ENCODE data around the gene ENAH. TPM values are rescaled to one million over a fixed set of nuclear protein-coding genes. Genes with fewer than 3 reads are reported as not detected.

The ENAH gene
- total RNA-seq, 1 experiment from 2014 or later: 285 TPM

DNA sequence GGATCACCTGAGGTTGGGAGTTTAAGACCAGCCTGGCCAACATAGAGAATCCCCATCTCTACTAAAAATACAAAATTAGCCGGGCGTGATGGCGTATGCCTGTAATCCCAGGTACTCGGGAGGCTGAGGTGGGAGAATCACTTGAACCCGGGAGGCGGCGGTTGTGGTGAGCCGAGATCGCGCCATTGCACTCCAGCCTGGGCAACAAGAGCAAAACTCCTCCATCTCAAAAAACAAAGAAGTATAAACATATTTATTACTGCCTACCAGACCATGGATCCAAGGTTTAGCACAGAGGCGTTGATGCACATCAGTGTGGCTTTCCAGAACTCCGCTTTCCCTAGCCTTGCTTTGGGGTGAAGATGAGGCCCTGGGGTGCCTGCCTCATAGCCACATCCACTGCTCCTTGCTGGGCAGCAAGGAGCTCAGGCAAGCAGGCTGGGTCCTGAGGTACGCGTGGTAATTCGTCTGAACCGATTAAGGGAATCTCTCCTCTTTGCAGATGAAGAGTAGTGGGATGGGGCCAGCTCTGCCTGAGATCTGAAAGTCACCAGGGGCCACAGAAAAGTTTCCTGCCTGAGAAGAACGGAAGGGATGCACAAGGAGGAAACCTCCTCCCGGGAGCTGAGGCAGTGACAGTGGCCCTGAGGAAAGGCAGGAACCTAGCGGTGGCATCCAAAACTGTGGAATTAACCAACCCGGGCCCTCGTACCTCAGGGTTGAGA, 172.8 kb downstream of the ENAH start:
- H3K27ac Mint-ChIP-seq: no peak overlapping the region; a peak in 1 of 7 replicates
- H3K4me1 Mint-ChIP-seq: peaks cover 20 to 25% of the 10 kb centered on the region in 2 experiments
- H2AFZ ChIP-seq (ENCODE audit: low read length): no peak overlapping the region

More for the DNA sequence above, 172.8 kb downstream of the ENAH start:
- Histone ChIP-seq H3K23me2 (ENCODE audit: insufficient read length, low read depth, low read length, poor library complexity, severe bottlenecking) (no peaks in the 10 kb centered on the region), H4K91ac (ENCODE audit: insufficient read length, low read depth, low read length) (no peak overlapping the region), H3T11ph (ENCODE audit: low read length) (no peak overlapping the region), H4K5ac (ENCODE audit: insufficient read length, low read depth, low read length) (no peak overlapping the region), H3K23ac (ENCODE audit: insufficient read length, low read depth, low read length) (no peak overlapping the region), H3K4me1 (ENCODE audit: insufficient read depth, low read length) (0 out of 2 replicates have a peak, but pooled peaks cover 2% of the 10 kb centered on the region), H2BK120ac (ENCODE audit: low read depth, low read length, poor library complexity, severe bottlenecking) (no peak overlapping the region), H3K27ac (ENCODE audit: insufficient read length, low read depth, low read length) (no peak overlapping the region), H3K79me1 (ENCODE audit: insufficient read depth, low read depth, low read length, poor library complexity, severe bottlenecking) (no peaks in the 10 kb centered on the region), H3K4me2 (ENCODE audit: insufficient read depth, insufficient read length, low read length) (no peak overlapping the region), H2BK20ac (ENCODE audit: low read depth, low read length, poor library complexity, severe bottlenecking) (no peak overlapping the region), H3K18ac (ENCODE audit: insufficient read length, low read depth, low read length) (no peak overlapping the region), H3K4ac (ENCODE audit: low read depth, low read length) (no peak overlapping the region), H2BK12ac (ENCODE audit: insufficient read length, low read depth, low read length) (no peak overlapping the region), H2BK5ac (ENCODE audit: insufficient read length, low read length) (no peak overlapping the region), H3K56ac (ENCODE audit: insufficient read length, low read depth, low read length) (no peak overlapping the region), H4K8ac (replicated peaks; ENCODE audit: insufficient read length, low read depth, low read length) (no peak overlapping the region), H3K14ac (ENCODE audit: insufficient read depth, low read length) (no peak overlapping the region), H3K9me3 (ENCODE audit: control insufficient read depth, low read depth, low read length) (no peaks in the 10 kb centered on the region), H3K79me2 (ENCODE audit: insufficient read depth, low read length) (no peaks in the 10 kb centered on the region), H3K27me3 (ENCODE audit: insufficient read depth, low read length) (no peaks in the 10 kb centered on the region), H2BK15ac (ENCODE audit: low read depth, low read length) (no peak overlapping the region), H3K9ac (ENCODE audit: extremely low read depth, insufficient read length, low read length) (no peak overlapping the region), H4K20me1 (ENCODE audit: control insufficient read depth, insufficient read depth, insufficient read length) (no peaks in the 10 kb centered on the region), H2AK5ac (ENCODE audit: insufficient read length, low read length) (no peak overlapping the region)
- Mint-ChIP-seq H3K27me3 (ENCODE audit: low read depth) (peaks cover 11% of the 10 kb centered on the region), H3K9me3 (no peaks in the 10 kb centered on the region), H3K36me3 (ENCODE audit: insufficient read depth in 1 of 3, low read depth in 3 of 3) (no peaks in the 10 kb centered on the region), H3K4me3 (no peak overlapping the region; a peak in 1 of 5 replicates)
- TF ChIP-seq, protein P1, sequence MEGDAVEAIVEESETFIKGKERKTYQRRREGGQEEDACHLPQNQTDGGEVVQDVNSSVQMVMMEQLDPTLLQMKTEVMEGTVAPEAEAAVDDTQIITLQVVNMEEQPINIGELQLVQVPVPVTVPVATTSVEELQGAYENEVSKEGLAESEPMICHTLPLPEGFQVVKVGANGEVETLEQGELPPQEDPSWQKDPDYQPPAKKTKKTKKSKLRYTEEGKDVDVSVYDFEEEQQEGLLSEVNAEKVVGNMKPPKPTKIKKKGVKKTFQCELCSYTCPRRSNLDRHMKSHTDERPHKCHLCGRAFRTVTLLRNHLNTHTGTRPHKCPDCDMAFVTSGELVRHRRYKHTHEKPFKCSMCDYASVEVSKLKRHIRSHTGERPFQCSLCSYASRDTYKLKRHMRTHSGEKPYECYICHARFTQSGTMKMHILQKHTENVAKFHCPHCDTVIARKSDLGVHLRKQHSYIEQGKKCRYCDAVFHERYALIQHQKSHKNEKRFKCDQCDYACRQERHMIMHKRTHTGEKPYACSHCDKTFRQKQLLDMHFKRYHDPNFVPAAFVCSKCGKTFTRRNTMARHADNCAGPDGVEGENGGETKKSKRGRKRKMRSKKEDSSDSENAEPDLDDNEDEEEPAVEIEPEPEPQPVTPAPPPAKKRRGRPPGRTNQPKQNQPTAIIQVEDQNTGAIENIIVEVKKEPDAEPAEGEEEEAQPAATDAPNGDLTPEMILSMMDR (conservative IDR thresholded peaks at IDR 0.05): no peak
- no peak for DNase-seq
- no CpG with 5 or more reads among the region's 21 CpGs for WGBS (ENCODE audit: extremely low coverage, insufficient read length, low lambda C conversion rate)
